Endothelial cell (in vitro differentiated cells): Measurements from ENCODE around the gene GMCL2. TPM values are rescaled to one million over a fixed set of nuclear protein-coding genes. Genes with fewer than 3 reads are reported as not detected.
A peak's percentile ranks its signal among the peaks of the same experiment; 100 is the strongest.

Experiments used
- DNase-seq: peaks from one replicate; pipeline ENCODE4 v3.0.0; 2021; ENCODE audit warnings: low spot score
- H3K27ac Mint-ChIP-seq: one replicate; pipeline ENCODE4 v1.8.0; 2021; ENCODE audit warnings: mixed read lengths, inconsistent platforms; ENCODE audit not compliant: unreplicated experiment
- H3K27me3 Mint-ChIP-seq: one replicate; pipeline ENCODE4 v1.8.0; 2021; ENCODE audit warnings: mild to moderate bottlenecking, moderate library complexity, mixed read lengths, inconsistent platforms; ENCODE audit not compliant: unreplicated experiment
- H3K36me3 Mint-ChIP-seq: one replicate; pipeline ENCODE4 v1.8.0; 2021; ENCODE audit warnings: mild to moderate bottlenecking, low read depth, mixed read lengths, inconsistent platforms; ENCODE audit not compliant: unreplicated experiment
- H3K4me1 Mint-ChIP-seq: one replicate; pipeline ENCODE4 v1.8.0; 2021; ENCODE audit warnings: mild to moderate bottlenecking, mixed read lengths, inconsistent platforms; ENCODE audit not compliant: unreplicated experiment
- H3K4me3 Mint-ChIP-seq: one replicate; pipeline ENCODE4 v1.8.0; 2021; ENCODE audit warnings: mild to moderate bottlenecking, mixed read lengths, inconsistent platforms; ENCODE audit not compliant: unreplicated experiment
- H3K9me3 Mint-ChIP-seq: one replicate; pipeline ENCODE4 v1.8.0; 2021; ENCODE audit warnings: mixed read lengths, inconsistent platforms; ENCODE audit not compliant: unreplicated experiment
- CTCF ChIP-seq: fragments of 200-600 bp; sonication (generic); IDR thresholded peaks from one replicate; pipeline ENCODE4 v1.5.0; 2021; ENCODE audit warnings: antibody characterized with exemption; ENCODE audit not compliant: unreplicated experiment
- total RNA-seq: library from RNA; stranded (reverse); fragmentation: NEBNext Ultra II Directional; extraction: Animal tissue kit (Norgen Biotek cat#: 25700); gene quantifications from one replicate; pipeline ENCODE4 v1.2.1, GENCODE V29; 2021; ENCODE audit not compliant: unreplicated experiment

Gene GMCL2
- total RNA-seq, 1 donor from 2014 or later, result not detected

- DNase-seq, result no peak
- Mint-ChIP-seq H3K36me3 (peaks cover 23% of the 10 kb centered on the region), H3K4me3 (no peak overlapping the region), H3K27me3 (peaks cover 16% of the 10 kb centered on the region), H3K27ac (no peak overlapping the region), H3K9me3 (no peaks in the 10 kb centered on the region), H3K4me1 (peaks cover 16% of the 10 kb centered on the region)
- no peak for TF ChIP-seq CTCF
These were observed 35.1 kb upstream of the GMCL2 start for GRCh38 chr5:178222292-178222691.

- peaks cover 15% of the 10 kb centered on the region for H3K27me3 Mint-ChIP-seq
- TF ChIP-seq CTCF, result no peak
- peaks cover 18% of the 10 kb centered on the region for H3K36me3 Mint-ChIP-seq
- peak overlapping the region; percentile 38 for H3K27ac Mint-ChIP-seq
- H3K9me3 Mint-ChIP-seq, result no peaks in the 10 kb centered on the region
- H3K4me1 Mint-ChIP-seq, result peaks cover 16% of the 10 kb centered on the region
- no peak for DNase-seq
- H3K4me3 Mint-ChIP-seq, result no peak overlapping the region
These were observed 34.7 kb upstream of the GMCL2 start for GRCh38 chr5:178221853-178222252.

- peaks cover 18% of the 10 kb centered on the region for H3K36me3 Mint-ChIP-seq
These were observed 34.1 kb upstream of the GMCL2 start for GRCh38 chr5:178221282-178221681.

GRCh38 chr5:178218827-178219226, 31.7 kb upstream of the GMCL2 start:
- H3K27me3 Mint-ChIP-seq, result peaks cover 11% of the 10 kb centered on the region
- no peaks in the 10 kb centered on the region for H3K9me3 Mint-ChIP-seq
- H3K4me3 Mint-ChIP-seq, result no peak overlapping the region
- peaks cover 16% of the 10 kb centered on the region for H3K4me1 Mint-ChIP-seq
- no peak for DNase-seq
- no peak for TF ChIP-seq CTCF
- no peak overlapping the region for H3K27ac Mint-ChIP-seq
- peaks cover 23% of the 10 kb centered on the region for H3K36me3 Mint-ChIP-seq

More at GRCh38 chr5:178221282-178221681, 34.1 kb upstream of the GMCL2 start:
- peaks cover 11% of the 10 kb centered on the region for H3K27me3 Mint-ChIP-seq
- peak overlapping the region; percentile 38 for H3K27ac Mint-ChIP-seq
- H3K4me1 Mint-ChIP-seq, result peaks cover 16% of the 10 kb centered on the region
- no peak for TF ChIP-seq CTCF
- no peak overlapping the region for H3K4me3 Mint-ChIP-seq
- H3K9me3 Mint-ChIP-seq, result no peaks in the 10 kb centered on the region
- no peak for DNase-seq

- peaks cover 22% of the 10 kb centered on the region for H3K36me3 Mint-ChIP-seq
These were observed 31.1 kb upstream of the GMCL2 start for GRCh38 chr5:178218237-178218776.

More at GRCh38 chr5:178218237-178218776, 31.1 kb upstream of the GMCL2 start:
- Mint-ChIP-seq H3K4me1 (peaks cover 16% of the 10 kb centered on the region), H3K9me3 (no peaks in the 10 kb centered on the region), H3K4me3 (no peak overlapping the region), H3K27me3 (peaks cover 12% of the 10 kb centered on the region), H3K27ac (no peak overlapping the region)
- no peak for TF ChIP-seq CTCF
- DNase-seq, result no peak
